Panc1 (cell line): ENCODE data around the gene RBM23.

ENCODE experiments used
- CTCF ChIP-seq: fragments of 450-650 bp; IDR thresholded peaks from 2 replicates; pipeline ENCODE4 v1.5.1; 2017; ENCODE audit warnings: mild to moderate bottlenecking
- POLR2AphosphoS5 ChIP-seq: IDR thresholded peaks from 2 replicates; pipeline ENCODE4 v1.6.1; 2012; ENCODE audit warnings: mild to moderate bottlenecking, low read depth, low read length, moderate library complexity
- TCF7L2 ChIP-seq: IDR thresholded peaks from 2 replicates; pipeline ENCODE4 v1.6.1; 2011; ENCODE audit warnings: mild to moderate bottlenecking, low read depth, low read length, inconsistent platforms

GRCh38 chr14:22922294-22922693, 3.3 kb upstream of the RBM23 start:
- TF ChIP-seq CTCF (no peak), TCF7L2 (no peak), POLR2AphosphoS5 (no peak)
